T-helper 9 cell (primary cell): ENCODE results near the gene HNRNPM.
"Not testable (repeated sequence)": the region's sequence is repeated elsewhere in the genome, so short reads cannot be mapped to it uniquely, and the experiment has no call there.

Source experiments
- DNase-seq: peaks from one replicate; pipeline ENCODE4 v3.0.0-alpha.2; 2020

HNRNPM gene

DNA sequence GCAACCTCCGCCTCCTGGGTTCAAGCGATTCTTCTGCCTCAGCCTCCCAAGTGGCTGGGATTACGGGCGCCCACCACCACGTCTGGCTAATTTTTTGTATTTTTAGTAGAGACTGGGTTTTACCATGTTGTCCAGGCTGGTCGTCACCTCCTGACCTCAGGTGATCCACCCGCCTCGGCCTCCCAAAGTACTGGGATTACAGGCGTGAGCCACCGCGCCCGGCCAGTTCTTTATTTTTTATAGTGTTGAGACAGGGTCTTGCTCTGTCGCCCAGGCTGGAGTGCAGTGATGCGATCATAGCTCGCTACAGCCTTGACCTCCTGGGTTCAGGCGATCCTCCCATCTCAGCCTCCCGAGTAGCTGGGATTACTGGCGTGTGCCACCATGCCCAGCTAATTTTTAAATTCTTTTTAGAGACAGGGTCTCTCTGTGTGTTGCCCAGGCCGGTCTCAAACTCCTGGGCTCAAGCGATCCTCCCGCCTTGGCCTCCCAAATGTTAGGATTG is 69.8 kb downstream of the HNRNPM start:
- not testable (repeated sequence) for DNase-seq

DNA sequence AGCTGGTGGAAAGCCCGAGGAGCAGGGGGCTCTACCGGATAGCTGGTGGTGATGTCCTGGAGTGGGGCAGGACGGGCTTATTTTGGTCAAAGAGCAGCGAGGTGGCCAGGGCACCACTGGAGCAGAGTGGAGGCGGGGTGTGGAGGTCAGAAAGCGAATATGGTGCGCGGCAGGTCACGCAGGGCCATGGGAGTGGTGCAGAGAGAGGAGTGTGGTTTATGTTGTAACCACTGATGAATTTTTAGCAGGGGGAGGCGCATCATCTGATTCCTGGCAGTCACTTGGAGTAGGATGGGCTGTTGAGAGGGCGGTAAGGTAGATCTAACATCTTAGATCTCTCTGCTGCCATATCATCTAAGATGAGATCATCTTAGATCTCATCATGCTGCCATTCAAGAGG is 70.5 kb downstream of the HNRNPM start:
- DNase-seq, result peak; percentile 31

GRCh38 chr19:8517551-8518442 is 73.0 kb downstream of the HNRNPM start:
- peak; percentile 35 for DNase-seq

DNA sequence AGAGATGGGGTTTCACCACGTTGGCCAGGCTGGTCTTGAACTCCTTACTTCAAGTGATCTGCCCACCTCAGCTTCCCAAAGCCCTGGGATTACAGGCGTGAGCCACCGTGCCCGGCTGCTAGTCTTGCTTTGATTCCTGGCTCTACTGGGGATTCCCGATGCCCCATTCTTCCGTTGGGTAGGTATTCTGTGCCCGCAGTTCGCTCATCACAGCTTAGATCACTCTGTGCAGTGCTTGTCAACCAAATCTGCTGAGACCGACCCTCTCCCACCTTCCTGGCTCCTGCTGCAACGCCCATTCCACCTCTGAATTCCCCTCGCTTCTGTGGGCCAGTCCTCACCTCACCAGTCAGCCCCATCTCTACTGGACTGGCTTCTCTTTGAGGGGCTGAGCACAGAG is 73.8 kb downstream of the HNRNPM start:
- DNase-seq, result no peak

DNA sequence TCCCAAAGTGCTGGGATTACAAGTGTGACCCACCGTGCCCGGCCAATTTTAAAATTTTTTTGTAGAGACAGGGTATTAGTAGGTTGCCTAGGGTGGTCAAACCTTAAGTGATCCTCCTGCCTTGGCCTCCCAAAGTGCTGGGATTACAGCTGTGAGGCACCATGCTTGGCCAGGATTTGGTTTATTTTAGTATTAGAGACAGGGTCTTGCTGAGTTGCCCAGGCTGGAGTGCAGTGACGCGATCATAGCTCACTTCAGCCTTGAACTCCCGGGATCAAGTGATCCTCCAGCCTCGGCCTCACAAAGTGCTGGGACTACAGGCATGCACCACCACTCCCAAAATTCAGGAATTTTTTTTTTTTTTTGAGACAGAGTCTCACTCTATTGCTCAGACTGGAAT is 74.6 kb downstream of the HNRNPM start:
- DNase-seq, result no peak

- DNase-seq, result no peak
Measured at GRCh38 chr19:8525401-8525684, 80.6 kb downstream of the HNRNPM start.

DNA sequence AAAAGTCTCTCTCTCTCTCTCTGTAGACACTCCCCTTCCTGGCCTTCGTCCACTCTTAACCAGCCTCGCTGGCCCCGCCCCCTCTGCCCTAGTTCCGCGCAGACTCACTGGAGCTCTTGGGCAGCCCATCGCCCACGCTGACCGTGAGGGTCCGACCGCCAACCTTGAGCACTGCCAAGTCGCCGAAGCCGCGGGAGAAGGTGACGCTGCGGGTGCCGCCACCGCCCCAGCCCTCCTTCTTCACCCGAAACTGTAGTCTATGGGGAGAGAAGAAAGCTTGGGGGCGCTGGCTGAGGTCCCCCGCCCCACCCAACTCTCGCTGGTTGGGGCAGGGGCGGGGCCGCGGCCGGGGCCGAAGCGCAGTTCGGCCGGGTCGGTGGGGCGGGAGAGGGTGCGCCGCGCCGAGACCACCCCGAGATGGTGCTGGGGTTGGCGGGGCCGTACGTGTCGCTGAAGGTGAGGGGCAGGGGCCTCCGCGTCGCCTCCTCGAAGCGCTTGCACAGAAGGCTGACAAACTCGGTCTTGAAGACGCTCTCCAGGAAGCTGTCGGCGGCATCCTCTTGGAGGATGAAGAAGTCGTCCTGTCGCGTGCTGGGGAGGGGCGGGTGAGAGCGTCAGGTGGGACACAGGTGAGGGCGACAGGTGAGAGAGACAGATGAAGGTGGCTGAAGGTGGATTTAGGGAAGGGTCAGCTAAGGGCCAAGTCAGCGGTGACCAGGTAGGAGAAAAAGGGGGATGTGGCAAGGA is 81.7 kb downstream of the HNRNPM start:
- DNase-seq, result no peak

GRCh38 chr19:8528500-8528899 is 83.7 kb downstream of the HNRNPM start:
- no peak for DNase-seq

GRCh38 chr19:8529369-8530006 is 84.7 kb downstream of the HNRNPM start:
- no peak for DNase-seq

- no peak for DNase-seq
Measured at GRCh38 chr19:8530061-8530679, 85.4 kb downstream of the HNRNPM start.

- DNase-seq, result no peak
Measured at GRCh38 chr19:8531470-8531869, 86.7 kb downstream of the HNRNPM start.

DNA sequence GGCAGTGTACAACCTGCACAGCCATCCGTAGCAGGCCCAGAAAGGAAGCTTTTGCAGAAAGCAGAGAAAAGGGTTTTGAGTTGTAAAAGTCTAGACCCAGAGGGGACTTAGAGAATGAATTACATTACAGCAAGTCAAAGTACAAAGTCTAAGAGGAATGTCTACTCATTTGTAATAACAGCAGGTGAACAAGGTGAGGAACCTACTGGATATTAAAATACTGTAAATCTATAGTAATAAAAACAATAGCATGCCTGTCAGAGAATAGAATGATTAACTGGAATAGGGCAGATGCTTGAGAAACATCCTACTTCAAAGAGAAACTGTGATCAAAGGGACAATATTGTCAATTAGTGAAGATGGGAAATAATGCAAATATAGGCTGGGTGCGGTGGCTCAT is 87.5 kb downstream of the HNRNPM start:
- no peak for DNase-seq

DNA sequence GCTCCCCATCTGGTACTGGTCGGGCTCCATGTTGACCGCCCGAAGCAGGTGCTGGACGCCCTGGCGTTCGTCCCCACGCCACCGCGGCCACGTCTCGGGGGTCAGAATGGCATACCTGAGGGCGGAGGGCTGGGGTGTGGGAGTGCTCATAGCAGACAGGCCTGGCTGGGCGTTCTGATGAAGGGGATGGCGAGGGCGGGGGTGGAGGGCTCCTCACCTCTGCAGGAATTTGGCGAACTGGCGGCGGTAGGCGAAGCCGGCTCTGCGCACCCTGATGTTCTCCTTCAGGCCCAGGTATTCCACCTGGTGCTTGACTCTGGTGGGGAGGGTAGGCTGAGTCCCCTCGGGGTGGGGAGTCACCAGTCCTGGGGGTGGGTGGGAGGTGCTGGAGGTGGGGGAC is 91.5 kb downstream of the HNRNPM start:
- DNase-seq, result no peak

DNA sequence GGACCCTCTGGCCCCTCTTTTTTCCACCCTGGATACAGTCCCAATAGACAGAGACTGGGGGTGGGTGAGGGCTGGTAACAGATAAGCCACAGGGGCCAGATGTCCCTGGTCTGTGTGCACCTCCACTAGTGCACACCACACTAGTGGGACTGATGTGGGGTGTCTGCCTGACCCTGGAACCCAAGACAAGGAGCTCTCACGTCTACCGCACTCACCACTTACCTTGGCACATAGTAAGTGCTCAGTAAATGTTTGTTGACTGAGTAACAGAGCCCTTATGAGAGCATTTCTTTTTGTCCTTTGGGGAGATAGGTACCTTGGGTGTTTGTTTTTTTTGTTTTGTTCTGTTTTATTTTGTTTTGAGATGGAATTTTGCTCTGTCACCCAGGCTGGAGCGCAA is 92.3 kb downstream of the HNRNPM start:
- DNase-seq, result no peak
